B cell (primary cell): Measurements from ENCODE around the gene AKIRIN1. TPM values are rescaled to one million over a fixed set of nuclear protein-coding genes. Genes with fewer than 3 reads are reported as not detected.

Experiments
- ATAC-seq: fragments of 200-7000 bp; cut with Tn5 transposase; one replicate; pipeline ENCODE4 v1.10.0; 2021; ENCODE audit warnings: low read depth, mild to moderate bottlenecking, moderate number of reproducible peaks, moderate library complexity
- CTCF ChIA-PET: fragments of 350-600 bp; sonication (Branson Sonifier 250); formaldehyde crosslinking; loops from one replicate; lab custom pipeline; 2021; ENCODE audit warnings: antibody characterized with exemption, inconsistent platforms; lab: Charles Lee
- POLR2A ChIA-PET: fragments of 350-600 bp; sonication (Branson Sonifier 250); formaldehyde crosslinking; loops from one replicate; lab custom pipeline; 2021; ENCODE audit warnings: antibody characterized with exemption; lab: Charles Lee
- DNase-seq: peaks from one replicate; pipeline ENCODE4 v3.0.0; 2013
- H2AFZ ChIP-seq: 2 replicates; pipeline ENCODE4 v1.6.1; 2012; ENCODE audit warnings: mild to moderate bottlenecking, low read depth, low read length; ENCODE audit not compliant: insufficient read depth, poor library complexity, severe bottlenecking
- H3K27ac ChIP-seq, 2 donors: 1 replicate in 1 of 2; 2 replicates in 1 of 2; pipeline ENCODE4 v1.5.1; 2012 to 2013; ENCODE audit warnings: low read length in 2 of 2, mild to moderate bottlenecking in 2 of 2, moderate library complexity in 1 of 2
- H3K27me3 ChIP-seq, 4 experiments: fragments of 200-600 bp in 1 of 4; sonication (generic) in 1 of 4; replicated peaks in 1 of 4; 1 replicate in 2 of 4; 2 replicates in 2 of 4; pipeline versions ENCODE4 v1.6.1 to v1.7.0; 2013 to 2016; ENCODE audit warnings: low read length in 3 of 4, mild to moderate bottlenecking in 2 of 4, mixed read lengths in 1 of 4, moderate library complexity in 1 of 4; ENCODE audit not compliant: insufficient read depth in 4 of 4, control insufficient read depth in 3 of 4; ENCODE audit errors: control extremely low read depth in 1 of 4
- H3K36me3 ChIP-seq, 2 experiments: replicated peaks in 1 of 2; 1 replicate in 1 of 2; 2 replicates in 1 of 2; pipeline versions ENCODE4 v1.6.1 to v1.7.1; 2013; ENCODE audit warnings: low read length in 1 of 2; ENCODE audit not compliant: insufficient read depth in 2 of 2, control insufficient read depth in 1 of 2; ENCODE audit errors: control extremely low read depth in 1 of 2, extremely low read depth in 1 of 2
- H3K4me1 ChIP-seq, 2 donors: fragments of 200-600 bp in 1 of 2; sonication (generic) in 1 of 2; 1 replicate in 1 of 2; 2 replicates in 1 of 2; pipeline versions ENCODE4 v1.5.1 to v1.6.1; 2013 to 2017; ENCODE audit warnings: low read length in 2 of 2; ENCODE audit not compliant: control insufficient read depth in 2 of 2, insufficient read depth in 2 of 2
- H3K4me2 ChIP-seq: replicated peaks from 2 replicates; pipeline ENCODE3; 2012; ENCODE audit warnings: mild to moderate bottlenecking, low read depth, low read length; ENCODE audit not compliant: poor library complexity, severe bottlenecking
- H3K4me3 ChIP-seq, 5 experiments: fragments of 200-600 bp in 1 of 5; sonication (generic) in 1 of 5; 1 replicate in 3 of 5; 2 replicates in 2 of 5; pipeline versions ENCODE4 v1.5.1 to v1.7.0; 2011 to 2016; ENCODE audit warnings: low read length in 4 of 5, mild to moderate bottlenecking in 4 of 5, low read depth in 2 of 5, control low read depth in 1 of 5, moderate library complexity in 1 of 5; ENCODE audit not compliant: insufficient read depth in 1 of 5; ENCODE audit errors: control extremely low read depth in 1 of 5, extremely low read depth in 1 of 5
- H3K79me2 ChIP-seq: fragments of 200-600 bp; sonication (generic); one replicate; pipeline ENCODE4 v1.6.0; 2016; ENCODE audit warnings: low read length; ENCODE audit not compliant: control insufficient read depth, insufficient read depth
- H3K9ac ChIP-seq: fragments of 200-600 bp; sonication (generic); 2 replicates; pipeline ENCODE4 v1.6.1; 2017; ENCODE audit warnings: mild to moderate bottlenecking, low read length, moderate library complexity
- H3K9me3 ChIP-seq, 3 donors: one replicate each; pipeline versions ENCODE4 v1.6.1 to v1.7.1; 2013; ENCODE audit warnings: low read length in 2 of 3; ENCODE audit not compliant: control insufficient read depth in 2 of 3, insufficient read depth in 1 of 3; ENCODE audit errors: control extremely low read depth in 1 of 3
- H4K20me1 ChIP-seq: 2 replicates; pipeline ENCODE4 v1.6.0; 2012; ENCODE audit warnings: mild to moderate bottlenecking, low read length; ENCODE audit not compliant: insufficient read depth, control insufficient read depth, poor library complexity, severe bottlenecking
- H3K27ac Mint-ChIP-seq: one replicate; pipeline ENCODE4 v1.8.0; 2021; ENCODE audit warnings: mixed read lengths
- H3K27me3 Mint-ChIP-seq: one replicate; pipeline ENCODE4 v1.8.0; 2021; ENCODE audit warnings: mixed read lengths
- H3K4me1 Mint-ChIP-seq: one replicate; pipeline ENCODE4 v1.8.0; 2021; ENCODE audit warnings: mixed read lengths
- H3K4me3 Mint-ChIP-seq: one replicate; pipeline ENCODE4 v1.8.0; 2021; ENCODE audit warnings: mixed read lengths
- H3K9me3 Mint-ChIP-seq: one replicate; pipeline ENCODE4 v1.8.0; 2022; ENCODE audit warnings: mixed read lengths; ENCODE audit not compliant: insufficient read depth
- CTCF ChIP-seq: fragments of 200-600 bp; IDR thresholded peaks from one replicate; pipeline ENCODE4 v1.8.0; 2022; ENCODE audit warnings: antibody characterized with exemption, mild to moderate bottlenecking
- EZH2 ChIP-seq: IDR thresholded peaks from 2 replicates; pipeline ENCODE4 v1.6.1; 2012; ENCODE audit warnings: borderline replicate concordance, low read depth, mild to moderate bottlenecking, moderate library complexity, low read length; ENCODE audit not compliant: insufficient read depth, poor library complexity, severe bottlenecking
- WGBS: methylation state at CpG from one replicate; pipeline ENCODE4 v1.1.5; 2013; ENCODE audit warnings: missing lambda C conversion rate; ENCODE audit not compliant: insufficient coverage; 5-methylcytosine and 5-hydroxymethylcytosine counted together
- intact Hi-C: fragments of 100-400 bp; cut with micrococcal nuclease; formaldehyde crosslinking; loops from one replicate; pipeline ENCODE4 v1.10.0; 2022
- polyA plus RNA-seq: library from polyadenylated mRNA; depleted of rRNA; stranded (reverse); fragments of >200 nt; gene quantifications from 2 replicates; pipeline ENCODE4 v1.2.3, GENCODE V29; 2012
- total RNA-seq, 2 donors: library from RNA; stranded (reverse); fragments of 120-200 nt in 1 of 2; gene quantifications; 1 replicate in 1 of 2; 2 replicates in 1 of 2; pipeline versions ENCODE4 v1.2.3 to v1.2.4, GENCODE V29; 2013 to 2022

Gene AKIRIN1
- total and polyA plus RNA-seq, 2 donors (not counting 1 experiment from before 2014, with no cell fraction given): 36.5 to 59.7 TPM

- no peaks in the 10 kb centered on the region for H3K9me3 ChIP-seq
- H3K4me2 ChIP-seq: no peak overlapping the region
- POLR2A ChIA-PET: interaction anchor here (0.8 kb wide), 1 partner anchor 29 kb away, joined by 3 read pairs; no protein-coding TSS in a partner anchor
- Mint-ChIP-seq H3K27ac (no peak overlapping the region), H3K27me3 (no peaks in the 10 kb centered on the region), H3K4me3 (no peak overlapping the region), H3K4me1 (peaks cover 29% of the 10 kb centered on the region), H3K9me3 (no peaks in the 10 kb centered on the region)
- H3K27me3 ChIP-seq: no peaks in the 10 kb centered on the region
- CTCF ChIA-PET: interaction anchor here (0.6 to 1.0 kb wide), 3 partner anchors 9 to 307 kb away, joined by 3 read pairs; no protein-coding TSS in a partner anchor
- no peak for DNase-seq
- no peak overlapping the region for H3K9ac ChIP-seq
- peaks cover 11 to 14% of the 10 kb centered on the region in 2 donors for H3K4me1 ChIP-seq
- intact Hi-C loops: no loop called here
- H3K36me3 ChIP-seq: peaks cover 2 to 49% of the 10 kb centered on the region in 2 experiments
- peaks cover 64% of the 10 kb centered on the region for H3K79me2 ChIP-seq
- no CpG with 5 or more reads among the region's 4 CpGs for WGBS
- no peak for ATAC-seq
- H4K20me1 ChIP-seq: peaks cover 81% of the 10 kb centered on the region
- H3K27ac ChIP-seq: peak overlapping the region in 1 of 2 donors; percentile 3
- no peak overlapping the region for H2AFZ ChIP-seq
- TF ChIP-seq CTCF (no peak), EZH2 (no peak)
- H3K4me3 ChIP-seq: no peak overlapping the region
These were observed 6.2 kb downstream of the AKIRIN1 start for GRCh38 chr1:38997034-38997900.

DNA sequence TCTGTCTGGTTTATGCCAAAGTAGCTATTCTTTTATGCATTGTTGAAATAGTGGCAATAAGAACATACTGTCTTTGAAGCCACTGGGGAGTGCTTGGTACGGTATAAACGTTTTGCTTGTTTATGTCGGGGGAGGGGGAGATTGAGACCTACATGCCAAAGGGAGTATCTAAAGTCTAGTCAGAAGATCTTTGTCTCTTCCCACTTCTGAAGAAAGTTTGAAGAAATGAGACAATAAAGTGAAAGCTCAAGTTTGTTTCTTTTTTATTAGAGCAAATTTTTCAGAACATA is 6.8 kb downstream of the AKIRIN1 start:
- Mint-ChIP-seq H3K4me1 (peaks cover 25% of the 10 kb centered on the region), H3K4me3 (no peak overlapping the region), H3K9me3 (no peaks in the 10 kb centered on the region), H3K27ac (no peak overlapping the region), H3K27me3 (no peaks in the 10 kb centered on the region)
- ChIA-PET CTCF (interaction anchor here (1.0 kb wide), 1 partner anchor 10 kb away, joined by 3 read pairs; no protein-coding TSS in a partner anchor), POLR2A (interaction anchor here (0.8 kb wide), 1 partner anchor 29 kb away, joined by 3 read pairs; no protein-coding TSS in a partner anchor)
- no peak overlapping the region for H2AFZ ChIP-seq
- H3K4me2 ChIP-seq: no peak overlapping the region
- TF ChIP-seq CTCF (no peak), EZH2 (no peak)
- H3K27ac ChIP-seq: no peak overlapping the region
- H3K36me3 ChIP-seq: peaks cover 2 to 53% of the 10 kb centered on the region in 2 experiments
- H3K27me3 ChIP-seq: no peaks in the 10 kb centered on the region
- intact Hi-C loops: no loop called here
- DNase-seq: no peak
- H3K9ac ChIP-seq: no peak overlapping the region
- WGBS: 93% methylated on average over 3 of the region's 3 CpGs
- H4K20me1 ChIP-seq: peaks cover 75% of the 10 kb centered on the region
- no peak overlapping the region for H3K4me3 ChIP-seq
- peaks cover 58% of the 10 kb centered on the region for H3K79me2 ChIP-seq
- ATAC-seq: no peak
- H3K9me3 ChIP-seq: no peaks in the 10 kb centered on the region
- peaks cover 5 to 8% of the 10 kb centered on the region in 2 donors for H3K4me1 ChIP-seq
